Keratinocyte (primary cell): ENCODE results near the gene MAML1. TPM values are rescaled to one million over a fixed set of nuclear protein-coding genes. Genes with fewer than 3 reads are reported as not detected.

ENCODE experiments used
- DNase-seq: peaks from one replicate; pipeline ENCODE4 v3.0.0-alpha.2; 2011; ENCODE audit warnings: low read depth, missing footprints, low spot score
- FAIRE-seq: peaks from 2 replicates; lab custom pipeline; 2011; peaks lifted over from hg19 to GRCh38; lab: Jason Lieb, UNC
- H2AFZ ChIP-seq: 2 replicates; pipeline ENCODE4 v1.6.0; 2012; ENCODE audit warnings: low read length, control low read depth, inconsistent platforms; ENCODE audit not compliant: control insufficient read depth
- H3K27ac ChIP-seq: 2 replicates; pipeline ENCODE4 v1.5.1; 2011; ENCODE audit warnings: low read length; ENCODE audit not compliant: control insufficient read depth, insufficient read depth
- H3K27me3 ChIP-seq: 3 replicates; pipeline ENCODE4 v1.6.0; 2011; ENCODE audit warnings: low read length; ENCODE audit not compliant: control insufficient read depth, insufficient read depth; ENCODE audit errors: extremely low read depth
- H3K36me3 ChIP-seq, 2 experiments: 2 replicates in 1 of 2; 3 replicates in 1 of 2; pipeline ENCODE4 v1.5.1; 2011; ENCODE audit warnings: low read length in 2 of 2, mild to moderate bottlenecking in 1 of 2; ENCODE audit not compliant: control insufficient read depth in 2 of 2, insufficient read depth in 2 of 2; ENCODE audit errors: extremely low read depth in 1 of 2
- H3K4me1 ChIP-seq: 3 replicates; pipeline ENCODE4 v1.5.1; 2011; ENCODE audit warnings: low read length; ENCODE audit not compliant: control insufficient read depth, insufficient read depth; ENCODE audit errors: extremely low read depth
- H3K4me2 ChIP-seq: 3 replicates; pipeline ENCODE4 v1.6.0; 2011; ENCODE audit warnings: low read depth, low read length; ENCODE audit not compliant: control insufficient read depth, insufficient read depth; ENCODE audit errors: extremely low read depth
- H3K4me3 ChIP-seq, 3 experiments: fragments of 200-600 bp in 1 of 3; sonication (generic) in 1 of 3; 2 replicates in 2 of 3; 3 replicates in 1 of 3; pipeline ENCODE4 v1.5.1; 2011 to 2016; ENCODE audit warnings: low read length in 3 of 3, mild to moderate bottlenecking in 3 of 3, control low read depth in 2 of 3, inconsistent platforms in 1 of 3, low read depth in 1 of 3, mixed read lengths in 1 of 3, mixed run types in 1 of 3, moderate library complexity in 1 of 3; ENCODE audit not compliant: control insufficient read depth in 2 of 3, insufficient read depth in 2 of 3; ENCODE audit errors: extremely low read depth in 1 of 3
- H3K79me2 ChIP-seq: 2 replicates; pipeline ENCODE4 v1.6.0; 2012; ENCODE audit warnings: low read length; ENCODE audit not compliant: control insufficient read depth, insufficient read depth
- H3K9ac ChIP-seq: 3 replicates; pipeline ENCODE4 v1.6.0; 2011; ENCODE audit warnings: low read length; ENCODE audit not compliant: control insufficient read depth, insufficient read depth; ENCODE audit errors: extremely low read depth
- H3K9me1 ChIP-seq: 3 replicates; pipeline ENCODE4 v1.6.0; 2011; ENCODE audit warnings: low read length; ENCODE audit not compliant: control insufficient read depth, insufficient read depth; ENCODE audit errors: extremely low read depth
- H3K9me3 ChIP-seq: 2 replicates; pipeline ENCODE4 v1.5.1; 2012; ENCODE audit warnings: low read depth, low read length; ENCODE audit not compliant: control insufficient read depth
- H4K20me1 ChIP-seq: 3 replicates; pipeline ENCODE4 v1.6.0; 2011; ENCODE audit warnings: low read length; ENCODE audit not compliant: control insufficient read depth, insufficient read depth; ENCODE audit errors: extremely low read depth
- EZH2 ChIP-seq: IDR thresholded peaks from one replicate; pipeline ENCODE4 v1.6.1; 2012; ENCODE audit warnings: inconsistent platforms, mild to moderate bottlenecking, low read length, moderate library complexity
- dilution Hi-C: fragments of 300-500 bp; cut with MboI; formaldehyde crosslinking; loops from one replicate; pipeline ENCODE4 v1.7.0; 2020; ENCODE audit warnings: low sequenced_read_pairs; ENCODE audit not compliant: extremely low pct_ligation_motif_present
- polyA plus RNA-seq, 5 experiments: library from polyadenylated mRNA; depleted of rRNA in 3 of 5; stranded (reverse) in 3 of 5; stranded (forward) in 1 of 5; unstranded in 1 of 5; fragments of >200 nt; gene quantifications; 1 replicate in 1 of 5; 2 replicates in 3 of 5; 3 replicates in 1 of 5; pipeline versions ENCODE4 v1.2.1 to v1.2.3, GENCODE V29; 2011 to 2012; ENCODE audit warnings: missing spikeins in 2 of 5, low read depth in 1 of 5, low replicate concordance in 1 of 5
- TF ChIP-seq, protein P1 (sequence below), 3 experiments: IDR thresholded peaks in 1 of 3; conservative IDR thresholded peaks in 1 of 3; optimal IDR thresholded peaks in 1 of 3; 2 replicates in 2 of 3; 3 replicates in 1 of 3; pipeline versions ENCODE3 to v1.5.1; 2011; ENCODE audit warnings: low read length in 3 of 3, mild to moderate bottlenecking in 3 of 3, moderate library complexity in 2 of 3, control low read depth in 1 of 3, inconsistent platforms in 1 of 3; ENCODE audit not compliant: insufficient read depth in 2 of 3; ENCODE audit errors: extremely low read depth in 1 of 3

MAML1 gene
- polyA plus RNA-seq, 1 donor (not counting 4 experiments of a cell fraction or from before 2014, with no cell fraction given): 4.9 TPM

DNA sequence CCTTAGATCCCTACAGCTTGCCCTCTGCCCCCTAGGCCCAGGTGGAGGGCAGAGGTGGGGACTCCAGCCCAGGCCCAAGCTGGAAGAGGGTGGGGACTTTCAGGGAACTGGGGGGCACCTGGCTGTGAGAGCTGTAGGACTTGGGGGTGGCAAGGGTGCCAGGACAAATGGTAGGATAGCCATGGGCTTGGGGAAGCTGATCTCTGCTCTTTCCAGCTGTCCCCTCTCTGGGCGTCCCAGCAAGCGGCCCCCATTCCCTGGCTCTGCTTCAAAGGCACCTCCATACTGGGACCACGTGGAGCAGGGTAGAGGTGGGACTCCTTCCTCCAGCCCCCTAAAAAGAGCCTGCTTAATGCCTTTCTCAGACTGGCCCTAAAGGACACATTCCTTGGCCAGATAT, 61.5 kb downstream of the MAML1 start:
- Histone ChIP-seq H2AFZ (no peak overlapping the region), H3K36me3 (peaks cover 15 to 16% of the 10 kb centered on the region in 2 experiments), H3K79me2 (no peaks in the 10 kb centered on the region), H3K9me3 (no peaks in the 10 kb centered on the region), H3K27me3 (no peaks in the 10 kb centered on the region), H4K20me1 (no peaks in the 10 kb centered on the region), H3K27ac (no peak overlapping the region), H3K9ac (no peak overlapping the region), H3K4me3 (no peak overlapping the region), H3K4me2 (no peak overlapping the region), H3K4me1 (peaks cover 22% of the 10 kb centered on the region), H3K9me1 (no peaks in the 10 kb centered on the region)
- no peak for DNase-seq
- TF ChIP-seq EZH2: no peak
- TF ChIP-seq, protein P1, sequence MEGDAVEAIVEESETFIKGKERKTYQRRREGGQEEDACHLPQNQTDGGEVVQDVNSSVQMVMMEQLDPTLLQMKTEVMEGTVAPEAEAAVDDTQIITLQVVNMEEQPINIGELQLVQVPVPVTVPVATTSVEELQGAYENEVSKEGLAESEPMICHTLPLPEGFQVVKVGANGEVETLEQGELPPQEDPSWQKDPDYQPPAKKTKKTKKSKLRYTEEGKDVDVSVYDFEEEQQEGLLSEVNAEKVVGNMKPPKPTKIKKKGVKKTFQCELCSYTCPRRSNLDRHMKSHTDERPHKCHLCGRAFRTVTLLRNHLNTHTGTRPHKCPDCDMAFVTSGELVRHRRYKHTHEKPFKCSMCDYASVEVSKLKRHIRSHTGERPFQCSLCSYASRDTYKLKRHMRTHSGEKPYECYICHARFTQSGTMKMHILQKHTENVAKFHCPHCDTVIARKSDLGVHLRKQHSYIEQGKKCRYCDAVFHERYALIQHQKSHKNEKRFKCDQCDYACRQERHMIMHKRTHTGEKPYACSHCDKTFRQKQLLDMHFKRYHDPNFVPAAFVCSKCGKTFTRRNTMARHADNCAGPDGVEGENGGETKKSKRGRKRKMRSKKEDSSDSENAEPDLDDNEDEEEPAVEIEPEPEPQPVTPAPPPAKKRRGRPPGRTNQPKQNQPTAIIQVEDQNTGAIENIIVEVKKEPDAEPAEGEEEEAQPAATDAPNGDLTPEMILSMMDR (optimal IDR thresholded peaks at IDR 0.05 in 1 of 3, IDR thresholded peaks at IDR 0.05 in 1 of 3, conservative IDR thresholded peaks at IDR 0.05 in 1 of 3; ENCODE audit: extremely low read depth in 1 of 3, insufficient read depth in 2 of 3, low read length in 3 of 3): no peak
- no peak for FAIRE-seq
- dilution Hi-C loops: no loop called here

DNA sequence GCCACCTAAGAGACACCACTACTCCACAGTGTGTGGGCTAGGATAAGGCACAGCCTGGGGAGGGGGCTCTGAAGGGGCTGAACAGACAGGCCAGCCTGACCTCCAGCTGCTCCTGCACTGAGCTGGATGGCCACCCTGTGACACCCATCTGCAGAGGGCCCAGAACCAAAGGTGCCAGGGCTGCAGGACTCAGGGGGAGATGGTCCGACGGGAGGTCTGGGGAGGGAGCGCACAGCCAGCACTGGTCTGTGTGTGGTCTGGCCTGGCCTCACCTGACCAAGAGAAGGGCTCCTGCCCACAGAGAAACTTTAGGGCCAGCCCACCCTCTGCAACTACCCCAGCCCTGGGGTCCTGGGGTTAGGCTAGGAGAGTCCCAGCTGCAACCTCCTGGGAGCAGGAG, 62.0 kb downstream of the MAML1 start:
- Histone ChIP-seq H3K36me3 (peaks cover 19 to 20% of the 10 kb centered on the region in 2 experiments), H3K4me2 (peak overlapping the region; percentile 75), H3K79me2 (no peaks in the 10 kb centered on the region), H3K27ac (no peak overlapping the region), H3K27me3 (no peaks in the 10 kb centered on the region), H3K9ac (no peak overlapping the region), H3K9me3 (no peaks in the 10 kb centered on the region), H4K20me1 (no peaks in the 10 kb centered on the region), H3K4me3 (no peak overlapping the region), H2AFZ (no peak overlapping the region), H3K4me1 (peaks cover 22% of the 10 kb centered on the region), H3K9me1 (no peaks in the 10 kb centered on the region)
- TF ChIP-seq, protein P1 (optimal IDR thresholded peaks at IDR 0.05 in 1 of 3, IDR thresholded peaks at IDR 0.05 in 1 of 3, conservative IDR thresholded peaks at IDR 0.05 in 1 of 3; ENCODE audit: extremely low read depth in 1 of 3, insufficient read depth in 2 of 3, low read length in 3 of 3): no peak
- no peak for TF ChIP-seq EZH2
- DNase-seq (no peak), FAIRE-seq (no peak)
- dilution Hi-C loops: no loop called here
